ENCODE results near the gene PCP2.

The PCP2 gene

DNA sequence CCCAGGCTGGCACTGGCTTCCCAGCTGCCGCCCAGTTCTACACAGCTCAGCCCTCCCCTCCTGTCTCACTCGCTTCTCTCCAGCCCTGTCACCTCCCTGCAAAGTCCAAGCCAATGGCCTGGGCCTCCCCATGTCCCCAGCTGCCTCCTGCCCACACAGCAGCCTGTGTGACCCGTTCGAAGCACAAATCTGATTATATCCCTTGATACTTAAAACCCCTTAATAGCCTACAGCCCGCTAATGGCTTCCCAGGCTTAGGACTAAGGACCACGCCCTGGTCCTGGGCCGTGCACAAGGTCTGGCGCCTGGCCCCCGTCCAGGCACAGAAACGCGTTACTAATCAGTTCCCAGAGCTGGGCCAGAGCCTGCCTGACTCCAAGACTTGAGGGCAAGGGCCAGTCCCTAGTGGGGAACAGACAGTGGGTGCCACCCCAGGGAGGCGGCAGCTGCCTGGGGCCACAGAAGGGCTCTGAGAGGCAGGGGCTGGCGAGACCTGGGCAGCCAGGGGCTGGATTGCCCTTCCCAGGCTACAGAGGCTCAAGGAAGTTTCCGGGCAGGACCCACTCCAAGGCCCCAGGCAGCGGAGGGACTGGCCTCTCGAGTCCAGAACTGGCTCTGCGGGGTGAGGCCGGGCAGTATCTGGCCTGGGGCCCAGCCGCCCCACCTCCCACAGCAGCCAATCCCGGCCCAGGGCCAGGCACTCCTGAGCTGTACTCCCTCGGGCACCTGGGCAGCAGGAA is 14.6 kb downstream of the PCP2 start:
- Mint-ChIP-seq H3K4me3 (no peak overlapping the region), H3K4me1 (no peaks in the 10 kb centered on the region), H3K36me3 (ENCODE audit: low read depth) (peaks cover 26% of the 10 kb centered on the region), H3K27me3 (ENCODE audit: low read depth) (no peaks in the 10 kb centered on the region), H3K27ac (no peak overlapping the region), H3K9me3 (no peaks in the 10 kb centered on the region)
- TF ChIP-seq, protein P1, sequence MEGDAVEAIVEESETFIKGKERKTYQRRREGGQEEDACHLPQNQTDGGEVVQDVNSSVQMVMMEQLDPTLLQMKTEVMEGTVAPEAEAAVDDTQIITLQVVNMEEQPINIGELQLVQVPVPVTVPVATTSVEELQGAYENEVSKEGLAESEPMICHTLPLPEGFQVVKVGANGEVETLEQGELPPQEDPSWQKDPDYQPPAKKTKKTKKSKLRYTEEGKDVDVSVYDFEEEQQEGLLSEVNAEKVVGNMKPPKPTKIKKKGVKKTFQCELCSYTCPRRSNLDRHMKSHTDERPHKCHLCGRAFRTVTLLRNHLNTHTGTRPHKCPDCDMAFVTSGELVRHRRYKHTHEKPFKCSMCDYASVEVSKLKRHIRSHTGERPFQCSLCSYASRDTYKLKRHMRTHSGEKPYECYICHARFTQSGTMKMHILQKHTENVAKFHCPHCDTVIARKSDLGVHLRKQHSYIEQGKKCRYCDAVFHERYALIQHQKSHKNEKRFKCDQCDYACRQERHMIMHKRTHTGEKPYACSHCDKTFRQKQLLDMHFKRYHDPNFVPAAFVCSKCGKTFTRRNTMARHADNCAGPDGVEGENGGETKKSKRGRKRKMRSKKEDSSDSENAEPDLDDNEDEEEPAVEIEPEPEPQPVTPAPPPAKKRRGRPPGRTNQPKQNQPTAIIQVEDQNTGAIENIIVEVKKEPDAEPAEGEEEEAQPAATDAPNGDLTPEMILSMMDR (IDR thresholded peaks at IDR 0.05; ENCODE audit: unreplicated experiment in 3 of 3): no peak

DNA sequence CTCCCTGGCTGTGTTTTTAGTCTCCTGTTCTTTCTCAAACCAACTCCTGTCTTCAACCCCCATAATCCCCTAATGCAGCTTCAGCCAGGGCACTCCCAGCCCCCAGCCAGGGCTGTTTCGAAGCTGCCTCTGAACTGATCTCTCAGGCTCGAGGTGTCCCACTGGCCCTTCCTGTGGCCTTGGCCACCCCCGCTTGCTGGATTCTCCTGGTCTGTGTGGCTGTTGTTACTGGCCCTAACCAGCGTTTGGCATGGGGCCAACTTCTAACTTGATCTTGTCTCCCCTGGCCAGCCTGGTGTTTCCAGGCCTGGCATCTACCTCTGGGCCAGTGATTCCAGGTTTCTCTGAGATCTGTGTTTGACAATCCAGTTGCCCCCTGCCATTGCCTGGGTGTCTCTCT is 15.2 kb downstream of the PCP2 start:
- no peak overlapping the region for H3K4me3 Mint-ChIP-seq
- TF ChIP-seq, protein P1 (IDR thresholded peaks at IDR 0.05; ENCODE audit: unreplicated experiment in 3 of 3): no peak
- no peaks in the 10 kb centered on the region for H3K4me1 Mint-ChIP-seq
- no peak overlapping the region for H3K27ac Mint-ChIP-seq
- no peaks in the 10 kb centered on the region for H3K9me3 Mint-ChIP-seq
- H3K27me3 Mint-ChIP-seq (ENCODE audit: low read depth): no peaks in the 10 kb centered on the region
- H3K36me3 Mint-ChIP-seq (ENCODE audit: low read depth): peaks cover 26% of the 10 kb centered on the region

DNA sequence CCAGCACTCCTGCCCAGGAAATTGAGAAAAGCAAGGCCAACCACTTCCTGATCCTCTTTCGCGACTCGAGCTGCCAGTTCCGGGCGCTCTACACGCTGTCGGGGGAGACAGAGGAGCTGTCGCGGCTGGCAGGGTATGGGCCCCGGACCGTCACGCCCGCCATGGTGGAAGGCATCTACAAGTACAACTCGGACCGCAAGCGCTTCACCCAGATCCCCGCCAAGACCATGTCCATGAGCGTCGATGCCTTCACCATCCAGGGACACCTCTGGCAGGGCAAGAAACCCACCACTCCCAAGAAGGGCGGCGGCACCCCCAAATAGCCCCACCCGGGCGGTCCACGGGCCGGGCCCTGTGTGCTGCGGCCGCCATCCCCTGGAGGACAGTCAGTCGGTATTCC is 15.8 kb downstream of the PCP2 start:
- Mint-ChIP-seq H3K4me3 (no peak overlapping the region), H3K27ac (no peak overlapping the region), H3K27me3 (ENCODE audit: low read depth) (no peaks in the 10 kb centered on the region), H3K9me3 (no peaks in the 10 kb centered on the region), H3K4me1 (no peaks in the 10 kb centered on the region), H3K36me3 (ENCODE audit: low read depth) (peaks cover 20% of the 10 kb centered on the region)
- TF ChIP-seq, protein P1 (IDR thresholded peaks at IDR 0.05; ENCODE audit: unreplicated experiment in 3 of 3): no peak

DNA sequence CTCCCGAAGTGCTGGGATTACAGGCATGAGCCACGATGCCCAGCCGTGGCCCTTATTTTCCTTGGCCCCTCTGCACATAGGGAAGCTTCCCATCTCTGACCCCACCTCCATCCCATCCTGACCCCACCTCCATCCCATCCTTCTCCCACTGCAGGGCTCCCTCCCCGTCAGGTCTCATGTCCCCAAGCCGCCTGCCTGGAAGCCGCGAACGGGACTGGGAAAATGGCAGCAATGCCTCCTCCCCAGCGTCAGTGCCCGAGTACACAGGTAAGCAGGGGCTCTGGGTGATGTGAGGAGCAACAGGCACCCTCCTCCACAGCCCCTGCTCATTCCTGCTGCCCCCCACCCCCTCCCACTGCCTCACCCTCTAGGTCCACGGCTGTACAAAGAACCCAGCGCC is 16.3 kb downstream of the PCP2 start:
- H3K36me3 Mint-ChIP-seq (ENCODE audit: low read depth): peaks cover 18% of the 10 kb centered on the region
- no peaks in the 10 kb centered on the region for H3K27me3 Mint-ChIP-seq (ENCODE audit: low read depth)
- H3K4me1 Mint-ChIP-seq: no peaks in the 10 kb centered on the region
- TF ChIP-seq, protein P1 (IDR thresholded peaks at IDR 0.05; ENCODE audit: unreplicated experiment in 3 of 3): no peak
- no peaks in the 10 kb centered on the region for H3K9me3 Mint-ChIP-seq
- H3K4me3 Mint-ChIP-seq: no peak overlapping the region
- no peak overlapping the region for H3K27ac Mint-ChIP-seq

DNA sequence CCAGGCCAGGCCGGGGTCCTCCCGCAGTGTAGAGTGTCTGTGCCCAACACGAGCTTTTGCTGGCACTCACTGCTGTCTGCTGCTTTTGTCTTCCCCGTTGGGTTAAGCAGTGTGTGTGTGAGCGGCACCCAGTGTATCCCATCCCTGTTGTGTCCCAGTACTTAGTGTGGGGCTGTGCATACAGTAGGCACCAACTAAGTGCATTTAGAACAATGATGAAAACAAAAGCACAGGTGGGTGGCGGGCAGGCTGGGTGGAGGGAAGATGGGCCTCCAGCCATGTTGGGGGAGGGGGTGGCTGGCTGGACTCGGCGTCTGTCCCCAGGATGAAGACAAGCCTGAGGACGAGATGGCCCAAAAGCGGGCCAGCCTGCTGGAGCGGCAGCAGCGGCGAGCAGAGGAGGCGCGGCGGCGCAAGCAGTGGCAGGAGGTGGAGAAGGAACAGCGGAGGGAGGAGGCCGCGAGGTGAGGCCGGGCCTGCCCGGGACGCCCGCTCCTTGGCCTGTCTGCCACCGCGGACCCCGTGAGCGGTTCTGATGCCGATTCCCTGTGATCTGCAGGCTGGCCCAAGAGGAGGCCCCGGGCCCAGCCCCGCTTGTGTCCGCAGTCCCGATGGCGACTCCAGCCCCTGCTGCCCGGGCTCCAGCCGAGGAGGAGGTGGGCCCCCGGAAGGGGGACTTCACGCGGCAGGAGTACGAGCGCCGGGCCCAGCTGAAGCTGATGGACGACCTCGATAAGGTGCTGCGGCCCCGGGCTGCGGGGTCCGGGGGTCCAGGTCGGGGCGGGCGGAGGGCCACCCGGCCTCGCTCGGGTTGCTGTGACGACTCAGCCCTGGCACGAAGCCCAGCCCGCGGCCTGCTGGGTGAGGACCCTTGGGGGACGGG is 18.4 kb downstream of the PCP2 start:
- Mint-ChIP-seq H3K27ac (no peak overlapping the region), H3K4me1 (no peaks in the 10 kb centered on the region), H3K36me3 (ENCODE audit: low read depth) (peaks cover 9% of the 10 kb centered on the region), H3K4me3 (no peak overlapping the region), H3K9me3 (no peaks in the 10 kb centered on the region), H3K27me3 (ENCODE audit: low read depth) (no peaks in the 10 kb centered on the region)
- TF ChIP-seq, protein P1 (IDR thresholded peaks at IDR 0.05; ENCODE audit: unreplicated experiment in 3 of 3): no peak

Data from nephron (organoid).